ENCODE data around the gene CHD9.

Gene CHD9

DNA sequence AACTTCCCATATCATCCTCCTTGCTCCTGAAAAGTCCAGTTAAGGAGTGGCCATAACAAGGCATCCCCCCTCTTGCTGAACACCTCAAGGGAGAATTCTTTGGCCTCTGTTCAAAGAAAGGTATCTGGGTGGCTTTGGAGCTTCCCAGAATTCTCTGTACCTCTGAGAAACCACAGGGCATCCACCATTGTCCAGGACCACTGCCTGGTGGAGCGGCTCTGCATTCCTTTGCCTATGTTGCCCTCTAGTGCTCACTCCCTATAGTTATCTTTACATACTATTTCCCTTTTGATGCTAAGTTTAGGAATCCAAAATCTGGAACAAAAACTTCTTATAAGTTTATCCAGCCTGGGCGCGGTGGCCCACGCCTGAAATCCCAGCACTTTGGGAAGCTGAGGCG lies 32.4 kb upstream of the CHD9 start:
- peak; percentile 63 for DNase-seq (ENCODE audit: low read depth)
- TF ChIP-seq, protein P1, sequence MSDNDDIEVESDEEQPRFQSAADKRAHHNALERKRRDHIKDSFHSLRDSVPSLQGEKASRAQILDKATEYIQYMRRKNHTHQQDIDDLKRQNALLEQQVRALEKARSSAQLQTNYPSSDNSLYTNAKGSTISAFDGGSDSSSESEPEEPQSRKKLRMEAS (IDR thresholded peaks at IDR 0.05; ENCODE audit: low read depth, low read length), result no peak
- peak; percentile 51 for TF ChIP-seq CTCF (IDR thresholded peaks at IDR 0.05; ENCODE audit: low read depth, low read length)
- no peak overlapping the region for H3K4me3 ChIP-seq (ENCODE audit: low read depth, low read length)

- DNase-seq (ENCODE audit: low read depth), result no peak
- no peak overlapping the region for H3K4me3 ChIP-seq (ENCODE audit: low read depth, low read length)
- TF ChIP-seq, protein P1 (IDR thresholded peaks at IDR 0.05; ENCODE audit: low read depth, low read length), result no peak
- no peak for TF ChIP-seq POLR2A (IDR thresholded peaks at IDR 0.05; ENCODE audit: extremely low read depth, insufficient read length)
- TF ChIP-seq MYC (IDR thresholded peaks at IDR 0.05; ENCODE audit: low read depth, low read length), result no peak
- no peak for TF ChIP-seq CTCF (IDR thresholded peaks at IDR 0.05; ENCODE audit: low read depth, low read length)
Observed at GRCh38 chr16:53024045-53024444, 30.7 kb upstream of the CHD9 start.

- H3K4me3 ChIP-seq (ENCODE audit: low read depth, low read length), result no peak overlapping the region
- DNase-seq (ENCODE audit: low read depth), result no peak
- TF ChIP-seq POLR2A (IDR thresholded peaks at IDR 0.05; ENCODE audit: extremely low read depth, insufficient read length) (no peak), MYC (IDR thresholded peaks at IDR 0.05; ENCODE audit: low read depth, low read length) (no peak), CTCF (IDR thresholded peaks at IDR 0.05; ENCODE audit: low read depth, low read length) (no peak)
- TF ChIP-seq, protein P1 (IDR thresholded peaks at IDR 0.05; ENCODE audit: low read depth, low read length), result no peak
Observed at GRCh38 chr16:53029971-53030370, 24.8 kb upstream of the CHD9 start.

DNA sequence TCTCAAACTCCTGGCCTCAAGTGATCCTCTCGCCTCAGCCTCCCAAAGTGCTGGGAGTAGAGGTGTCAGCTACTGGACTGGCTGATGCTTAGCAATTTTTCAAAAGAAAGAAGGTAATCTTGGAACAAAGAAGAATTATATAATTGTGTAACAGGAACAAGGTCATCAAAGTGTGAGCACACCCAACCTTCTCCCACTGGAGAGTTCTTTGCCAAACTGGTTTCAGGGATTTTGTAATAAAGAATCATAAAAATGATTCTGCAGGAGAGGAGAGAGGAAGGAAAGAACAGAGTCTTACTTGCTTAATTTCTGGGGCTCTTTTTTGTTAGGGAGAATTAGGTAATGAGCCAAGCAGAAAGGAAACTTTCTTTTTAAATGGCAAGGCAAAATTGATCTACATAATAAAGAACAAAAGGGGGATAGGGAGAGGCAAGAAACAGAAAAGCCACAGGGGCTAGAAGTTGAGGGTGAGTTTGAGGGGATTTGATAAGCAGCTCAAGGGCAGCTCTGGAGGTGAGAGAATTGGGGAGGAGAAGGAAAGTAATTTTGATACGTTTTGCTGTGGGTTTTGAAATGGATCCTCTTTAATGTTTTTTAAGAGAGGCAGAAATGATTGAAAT lies 23.4 kb upstream of the CHD9 start:
- H3K4me3 ChIP-seq (ENCODE audit: low read depth, low read length), result no peak overlapping the region
- no peak for TF ChIP-seq POLR2A (IDR thresholded peaks at IDR 0.05; ENCODE audit: extremely low read depth, insufficient read length)
- TF ChIP-seq, protein P1 (IDR thresholded peaks at IDR 0.05; ENCODE audit: low read depth, low read length), result no peak
- no peak for TF ChIP-seq MYC (IDR thresholded peaks at IDR 0.05; ENCODE audit: low read depth, low read length)
- TF ChIP-seq CTCF (IDR thresholded peaks at IDR 0.05; ENCODE audit: low read depth, low read length), result no peak
- DNase-seq (ENCODE audit: low read depth), result no peak

- no peak for TF ChIP-seq POLR2A (IDR thresholded peaks at IDR 0.05; ENCODE audit: extremely low read depth, insufficient read length)
- no peak for TF ChIP-seq MYC (IDR thresholded peaks at IDR 0.05; ENCODE audit: low read depth, low read length)
- no peak for TF ChIP-seq CTCF (IDR thresholded peaks at IDR 0.05; ENCODE audit: low read depth, low read length)
- TF ChIP-seq, protein P1 (IDR thresholded peaks at IDR 0.05; ENCODE audit: low read depth, low read length), result no peak
- DNase-seq (ENCODE audit: low read depth), result no peak
- H3K4me3 ChIP-seq (ENCODE audit: low read depth, low read length), result no peak overlapping the region
Observed at GRCh38 chr16:53034306-53034705, 20.5 kb upstream of the CHD9 start.
